Measurements from ENCODE around the gene ZNF277.

The ZNF277 gene

GRCh38 chr7:112206238-112206990 lies at the start of gene ZNF277, which contains the start of gene DOCK4:
TSS of gene ZNF277 (plus strand) at chr7:112206695. CDS start at chr7:112206717, 22 bp downstream.
TSS of gene DOCK4 (minus strand) at chr7:112206399. CDS start at chr7:112206138, 261 bp downstream.
- in situ Hi-C loops (cut with MboI; ENCODE audit: low sequenced_read_pairs), result no loop called here

GRCh38 chr7:112157072-112157471 lies 49.4 kb upstream of the ZNF277 start:
- in situ Hi-C loops (cut with MboI; ENCODE audit: low sequenced_read_pairs), result no loop called here

GRCh38 chr7:112159351-112159750 lies 47.1 kb upstream of the ZNF277 start:
- in situ Hi-C loops (cut with MboI; ENCODE audit: low sequenced_read_pairs), result no loop called here

- in situ Hi-C loops (cut with MboI; ENCODE audit: low sequenced_read_pairs), result no loop called here
Observed at GRCh38 chr7:112160130-112160770, 46.2 kb upstream of the ZNF277 start.

- in situ Hi-C loops (cut with MboI; ENCODE audit: low sequenced_read_pairs), result no loop called here
Observed at GRCh38 chr7:112160771-112161150, 45.7 kb upstream of the ZNF277 start.

- in situ Hi-C loops (cut with MboI; ENCODE audit: low sequenced_read_pairs), result no loop called here
Observed at GRCh38 chr7:112161253-112162141, 45.0 kb upstream of the ZNF277 start.

- in situ Hi-C loops (cut with MboI; ENCODE audit: low sequenced_read_pairs), result no loop called here
Observed at GRCh38 chr7:112162142-112162766, 44.2 kb upstream of the ZNF277 start.

GRCh38 chr7:112162784-112163506 lies 43.5 kb upstream of the ZNF277 start:
- in situ Hi-C loops (cut with MboI; ENCODE audit: low sequenced_read_pairs), result no loop called here

GRCh38 chr7:112167147-112167546 lies 39.3 kb upstream of the ZNF277 start:
- in situ Hi-C loops (cut with MboI; ENCODE audit: low sequenced_read_pairs), result no loop called here

- in situ Hi-C loops (cut with MboI; ENCODE audit: low sequenced_read_pairs), result no loop called here
Observed at GRCh38 chr7:112168915-112169314, 37.6 kb upstream of the ZNF277 start.

GRCh38 chr7:112171673-112172072 lies 34.8 kb upstream of the ZNF277 start:
- in situ Hi-C loops (cut with MboI; ENCODE audit: low sequenced_read_pairs), result no loop called here

- in situ Hi-C loops (cut with MboI; ENCODE audit: low sequenced_read_pairs), result no loop called here
Observed at GRCh38 chr7:112172870-112173567, 33.5 kb upstream of the ZNF277 start.

- in situ Hi-C loops (cut with MboI; ENCODE audit: low sequenced_read_pairs), result no loop called here
Observed at GRCh38 chr7:112173568-112173905, 33.0 kb upstream of the ZNF277 start.

- in situ Hi-C loops (cut with MboI; ENCODE audit: low sequenced_read_pairs), result no loop called here
Observed at GRCh38 chr7:112174192-112174591, 32.3 kb upstream of the ZNF277 start.

GRCh38 chr7:112176241-112176640 lies 30.3 kb upstream of the ZNF277 start:
- in situ Hi-C loops (cut with MboI; ENCODE audit: low sequenced_read_pairs), result no loop called here

- in situ Hi-C loops (cut with MboI; ENCODE audit: low sequenced_read_pairs), result no loop called here
Observed at GRCh38 chr7:112176693-112177415, 29.6 kb upstream of the ZNF277 start.

- in situ Hi-C loops (cut with MboI; ENCODE audit: low sequenced_read_pairs), result no loop called here
Observed at GRCh38 chr7:112180223-112180622, 26.3 kb upstream of the ZNF277 start.

- in situ Hi-C loops (cut with MboI; ENCODE audit: low sequenced_read_pairs), result no loop called here
Observed at GRCh38 chr7:112182749-112183148, 23.7 kb upstream of the ZNF277 start.

- in situ Hi-C loops (cut with MboI; ENCODE audit: low sequenced_read_pairs), result no loop called here
Observed at GRCh38 chr7:112183266-112183665, 23.2 kb upstream of the ZNF277 start.

Data from HL-60/S4 (cell line).